ENCODE measurements around the gene ZBTB20.

Gene ZBTB20

GRCh38 chr3:115018694-115019093 is 128.4 kb downstream of the ZBTB20 start:
- no peak for DNase-seq

DNA sequence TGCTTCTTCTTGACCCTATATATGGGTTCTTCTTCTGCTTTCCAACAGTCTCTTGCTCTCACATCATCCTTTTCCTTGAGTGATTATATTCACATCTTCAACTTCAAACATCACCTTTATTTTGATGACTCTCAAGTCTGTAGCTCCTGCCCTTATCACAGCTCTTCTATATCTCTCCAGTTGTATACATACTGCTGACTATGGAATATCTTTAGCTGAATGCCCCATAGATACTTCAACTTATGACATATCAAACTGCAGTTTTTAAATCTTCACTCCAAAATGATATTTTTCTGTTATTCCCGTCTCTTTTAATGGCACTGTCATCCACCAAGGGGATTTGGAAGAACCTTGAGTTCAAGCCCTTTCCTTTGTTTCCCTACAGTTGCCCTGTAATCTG is 139.1 kb downstream of the ZBTB20 start:
- no peak for DNase-seq

DNA sequence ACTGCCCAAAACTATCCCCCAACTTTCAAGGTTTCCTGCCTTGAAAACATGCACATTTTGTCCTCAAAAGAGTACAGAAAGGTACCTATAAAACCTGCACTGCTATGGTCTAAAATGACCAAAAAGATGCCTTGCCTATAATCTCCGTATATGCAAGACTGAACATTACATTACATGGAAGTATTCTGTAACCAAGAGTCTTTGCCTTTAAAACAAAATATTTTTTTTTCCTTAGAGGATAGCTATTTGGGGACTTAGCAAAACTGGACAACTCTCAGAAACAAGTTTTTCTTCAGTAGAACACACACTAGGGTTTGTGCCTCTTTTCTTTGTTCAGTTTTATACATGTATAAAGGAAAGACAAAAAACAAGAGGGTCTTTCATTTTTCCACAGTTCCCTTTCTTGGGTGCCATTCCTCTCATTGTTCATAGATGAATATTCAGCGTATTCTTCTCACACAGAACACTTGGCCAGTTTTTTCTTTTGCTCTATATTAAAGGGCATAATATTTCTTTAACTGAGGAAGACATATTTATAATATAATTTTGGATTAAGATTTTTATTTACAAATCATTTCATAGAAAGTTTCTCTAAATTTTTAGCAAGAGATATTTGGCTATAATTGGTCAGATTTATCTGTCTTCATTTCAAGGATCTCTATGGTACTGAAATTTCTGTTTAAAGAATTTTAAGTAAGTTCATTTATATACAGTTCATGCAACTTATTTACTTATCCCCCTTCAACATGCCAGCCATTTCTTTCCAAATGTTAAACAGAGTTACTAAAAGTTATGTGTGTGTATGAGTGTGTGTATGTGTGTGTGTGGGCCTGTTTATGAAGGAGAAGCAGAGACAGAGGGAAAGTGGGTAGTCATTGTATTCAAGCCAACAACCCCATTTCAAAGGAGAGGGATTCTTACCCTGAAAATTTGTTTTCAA is 142.6 kb downstream of the ZBTB20 start:
- DNase-seq: no peak

DNA sequence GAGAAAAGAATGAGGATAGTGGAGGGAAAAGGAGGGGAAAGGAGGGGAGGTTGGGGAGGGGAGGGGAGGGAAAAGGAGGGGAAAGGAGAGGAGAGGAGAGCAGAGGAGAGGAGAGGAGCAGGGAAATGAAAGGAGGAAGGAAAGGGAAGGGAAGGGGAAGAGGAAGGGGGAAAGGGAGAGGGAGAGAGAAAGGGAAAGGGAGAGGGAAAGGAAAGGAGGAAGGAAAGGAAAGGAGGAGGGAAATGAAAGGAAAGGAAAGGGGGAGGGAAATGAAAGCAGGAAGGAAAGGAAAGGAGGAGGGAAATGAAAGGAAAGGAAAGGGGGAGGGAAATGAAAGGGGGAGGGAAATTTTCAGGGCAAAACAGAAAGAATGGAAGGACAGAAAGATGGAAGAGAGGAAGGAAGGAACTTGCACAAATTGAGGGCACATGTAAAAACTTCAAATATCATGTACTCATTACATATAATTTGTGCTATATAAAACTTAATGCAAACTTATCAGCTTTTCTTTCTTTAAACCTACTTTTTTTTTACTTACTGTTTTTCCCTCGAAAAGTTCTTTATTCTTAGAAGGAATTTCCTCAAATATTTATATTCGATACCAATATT is 148.0 kb downstream of the ZBTB20 start:
- DNase-seq: no peak

- DNase-seq: no peak
These were observed 152.3 kb downstream of the ZBTB20 start for GRCh38 chr3:114994554-114995341.

DNA sequence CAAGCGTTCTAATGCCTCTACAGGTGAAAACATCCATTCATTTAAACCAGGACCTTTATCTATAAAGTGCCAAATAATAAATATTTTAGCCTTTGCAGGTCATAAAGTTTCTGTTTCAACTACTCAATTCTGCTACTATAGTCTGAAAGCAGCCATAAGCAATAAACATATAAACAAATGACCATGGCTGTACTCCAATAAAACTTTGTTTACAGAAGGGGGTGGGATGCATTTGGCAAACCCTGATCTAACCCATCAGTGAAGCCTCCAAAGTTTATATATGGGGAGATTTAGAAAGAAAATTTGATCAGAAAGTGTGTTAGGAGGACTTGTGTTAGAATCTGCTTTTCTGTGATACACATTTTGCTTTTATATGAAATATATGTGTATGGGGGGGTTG is 161.3 kb downstream of the ZBTB20 start:
- DNase-seq: no peak

DNA sequence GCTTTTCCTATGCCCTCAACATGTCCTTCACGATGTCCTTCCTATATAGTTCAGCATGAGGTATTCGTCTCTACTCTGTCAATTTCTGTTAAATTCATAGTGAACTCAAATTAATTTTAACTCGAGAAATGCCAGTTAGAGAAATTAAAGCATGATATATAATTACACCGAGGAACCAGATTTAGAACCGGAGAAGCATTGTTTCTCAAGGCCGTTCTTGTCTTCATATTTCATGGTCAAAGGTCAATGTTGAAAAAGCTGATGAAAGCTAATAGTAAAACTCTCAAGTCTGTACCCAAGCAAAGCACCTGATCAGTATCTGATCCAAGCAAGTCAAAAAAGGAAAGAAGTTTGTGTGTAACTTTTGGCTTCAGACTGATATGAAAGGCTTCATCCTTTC is 163.8 kb downstream of the ZBTB20 start:
- no peak for DNase-seq

- DNase-seq: no peak
These were observed 172.7 kb downstream of the ZBTB20 start for GRCh38 chr3:114974387-114974786.

GRCh38 chr3:114973536-114973935 is 173.6 kb downstream of the ZBTB20 start:
- DNase-seq: no peak

DNA sequence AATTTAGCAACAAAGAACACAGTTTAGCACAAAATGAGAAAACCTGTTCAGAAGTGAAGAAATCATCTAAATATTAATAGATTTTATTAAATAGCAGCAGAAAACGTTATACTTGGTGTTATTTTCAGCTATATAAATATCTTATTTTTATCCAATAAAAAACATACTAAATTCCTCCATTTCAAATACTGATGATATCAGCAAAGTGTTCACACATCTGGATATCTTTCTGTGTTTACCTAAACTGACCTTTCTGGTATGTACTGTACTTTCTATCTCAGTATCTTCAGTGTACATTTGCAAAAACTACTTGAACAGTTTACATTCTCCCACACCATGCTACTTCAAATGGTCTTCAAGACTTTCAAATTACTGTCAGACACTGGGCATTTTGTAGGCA is 179.9 kb downstream of the ZBTB20 start:
- DNase-seq: no peak

DNA sequence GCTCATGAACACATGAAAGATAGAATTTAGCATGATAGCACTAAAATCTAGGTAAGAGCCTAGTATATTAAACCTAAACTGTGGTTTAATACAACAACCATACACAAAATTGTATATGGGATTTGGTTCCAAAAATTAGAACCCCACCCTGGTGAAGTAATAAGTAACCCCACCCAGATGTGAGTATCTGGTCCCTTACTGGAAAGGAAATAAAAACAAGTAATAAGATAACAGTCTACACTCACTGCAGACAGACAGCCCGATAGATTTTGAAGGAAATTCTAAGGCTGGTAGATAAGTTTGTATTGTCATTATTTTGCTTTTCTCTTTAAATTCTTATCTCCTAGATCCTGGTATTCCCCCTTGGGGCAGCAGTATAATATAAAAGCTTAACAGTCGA is 184.9 kb downstream of the ZBTB20 start:
- no peak for DNase-seq

DNA sequence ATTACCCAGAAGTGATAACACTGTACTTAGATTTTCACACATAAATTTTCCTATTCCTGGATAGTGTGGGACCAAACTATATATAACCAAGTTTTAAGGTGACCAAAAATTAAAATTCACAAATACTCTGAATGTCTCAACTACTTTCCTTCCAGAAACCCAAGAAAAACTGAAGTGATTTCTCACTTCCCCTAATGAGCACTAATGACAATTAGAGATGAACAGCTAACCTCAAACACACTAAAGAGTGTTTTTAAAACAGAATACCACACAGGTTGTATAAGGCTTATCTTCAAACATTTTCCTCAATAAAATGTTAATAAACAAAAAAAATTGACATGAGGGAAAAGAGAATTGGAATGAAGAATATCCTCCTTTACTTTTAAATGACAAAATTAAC is 188.2 kb downstream of the ZBTB20 start:
- no peak for DNase-seq

GRCh38 chr3:114953800-114954199 is 193.3 kb downstream of the ZBTB20 start:
- no peak for DNase-seq

DNA sequence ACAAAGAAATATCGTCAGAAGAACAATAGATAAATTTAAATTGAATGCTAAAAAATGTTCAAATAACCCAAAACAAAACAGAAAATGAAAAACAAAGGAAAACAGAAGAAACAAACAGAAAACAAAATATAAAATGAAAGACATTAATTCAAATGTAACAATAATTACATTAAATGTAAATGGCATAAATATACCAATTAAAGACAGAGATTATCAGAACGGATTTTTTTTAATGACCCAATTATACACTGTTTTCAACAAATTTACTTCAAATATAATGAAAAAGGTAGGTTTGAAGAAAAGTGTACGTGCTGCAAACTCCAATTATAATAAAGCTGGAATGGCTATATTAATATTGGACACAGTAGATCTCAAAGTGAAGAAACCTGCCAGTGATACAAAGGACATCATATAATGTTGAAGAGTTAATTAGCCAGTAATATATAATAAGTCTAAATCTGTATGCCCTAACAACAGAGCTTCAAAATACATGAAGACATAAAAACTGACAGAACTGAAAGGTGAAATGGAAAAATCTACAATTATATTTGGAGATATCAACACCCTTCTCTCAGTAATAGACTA is 193.8 kb downstream of the ZBTB20 start:
- DNase-seq: no peak

DNA sequence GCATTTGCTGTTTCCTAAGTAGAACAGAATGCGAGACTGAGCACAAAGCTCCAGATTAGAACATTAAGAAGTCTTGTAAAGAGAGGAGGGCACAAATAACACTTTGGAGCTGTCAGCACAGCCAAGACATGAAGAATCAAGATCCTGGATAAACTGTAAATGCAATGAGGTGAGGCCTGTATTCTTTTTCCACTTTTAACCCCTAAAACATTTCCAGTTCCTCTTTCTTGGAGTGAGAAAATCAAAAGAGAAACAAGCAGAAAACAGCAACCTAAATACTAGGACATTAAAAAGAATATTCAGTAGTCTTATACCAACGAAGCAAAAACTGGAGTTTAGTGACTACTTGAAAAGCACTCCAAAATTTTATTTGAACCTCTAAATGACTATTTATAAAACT is 204.3 kb downstream of the ZBTB20 start:
- no peak for DNase-seq

GRCh38 chr3:114941626-114942309 is 205.3 kb downstream of the ZBTB20 start:
- no peak for DNase-seq

DNA sequence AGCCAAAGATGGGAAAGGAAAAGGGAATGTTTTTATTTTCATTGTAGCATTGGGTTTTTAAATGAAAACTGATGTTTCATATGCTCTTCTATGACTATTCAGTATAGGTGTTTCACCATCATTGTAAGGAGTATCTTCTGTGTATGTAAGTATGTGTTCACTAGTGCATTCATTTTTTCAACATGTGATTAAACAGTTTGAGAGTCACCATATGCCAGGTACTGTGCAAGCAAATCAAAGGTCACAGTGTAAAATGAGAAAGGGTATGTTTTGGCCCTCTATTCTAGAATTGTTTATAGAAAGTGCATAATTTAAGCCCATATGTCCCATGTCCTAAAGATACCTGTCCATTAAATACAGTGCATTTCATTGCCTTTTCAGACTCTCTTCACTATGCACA is 207.2 kb downstream of the ZBTB20 start:
- DNase-seq: no peak

DNA sequence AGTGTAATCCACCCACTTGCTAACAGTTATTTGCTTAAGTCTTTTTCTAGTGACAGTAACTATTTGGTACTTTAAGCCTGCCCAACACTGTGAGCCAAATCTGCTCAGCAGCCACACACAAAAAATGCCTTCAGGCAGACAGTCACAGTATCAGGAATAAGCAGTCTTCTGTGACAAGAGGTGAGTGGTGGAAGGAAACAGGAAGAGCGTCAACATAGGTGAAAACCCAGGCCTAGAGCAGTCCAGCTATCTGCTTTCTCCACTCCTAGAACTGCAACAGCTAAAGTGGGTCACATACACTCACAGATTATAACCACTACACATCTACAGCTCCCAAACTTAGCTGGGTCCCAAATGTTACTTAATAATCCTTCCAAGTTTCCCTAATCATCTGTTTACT is 213.7 kb downstream of the ZBTB20 start:
- DNase-seq: no peak

DNA sequence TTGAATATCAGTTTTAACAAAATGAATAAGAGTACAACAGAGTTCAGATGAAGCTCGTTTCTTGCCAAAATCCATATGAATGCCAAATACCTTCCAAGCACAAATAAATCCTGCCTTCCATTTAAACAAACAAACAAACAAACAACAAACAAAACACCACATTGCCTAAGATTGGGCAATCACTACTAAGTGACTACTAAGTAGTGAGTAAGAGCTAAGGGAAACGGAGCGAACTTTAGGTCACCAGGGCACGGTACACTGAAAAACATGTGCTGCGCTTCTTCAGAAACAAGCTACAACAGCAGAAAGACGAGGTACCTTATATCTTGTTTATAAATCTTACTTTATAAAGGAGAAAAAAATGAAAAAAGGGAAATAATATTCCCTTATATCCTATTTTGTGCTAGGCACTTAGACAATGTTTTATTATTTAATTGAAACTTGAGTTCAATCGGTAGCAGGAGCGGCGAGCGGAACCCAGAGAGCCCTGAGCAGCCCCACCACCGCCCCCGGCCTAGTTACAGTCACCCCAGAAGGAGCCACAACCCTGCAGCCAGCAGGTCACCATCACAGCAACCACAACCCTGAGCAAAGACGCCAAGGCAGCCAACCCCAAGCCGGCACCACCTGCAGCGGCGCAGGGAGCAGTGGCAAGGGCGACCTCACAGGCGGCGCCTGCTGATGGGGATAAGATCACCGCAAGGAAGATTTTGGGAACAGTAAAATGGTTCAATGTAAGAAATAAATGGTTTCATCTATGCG is 216.9 kb downstream of the ZBTB20 start:
- DNase-seq: no peak

- DNase-seq: no peak
These were observed 218.0 kb downstream of the ZBTB20 start for GRCh38 chr3:114928989-114929640.

DNA sequence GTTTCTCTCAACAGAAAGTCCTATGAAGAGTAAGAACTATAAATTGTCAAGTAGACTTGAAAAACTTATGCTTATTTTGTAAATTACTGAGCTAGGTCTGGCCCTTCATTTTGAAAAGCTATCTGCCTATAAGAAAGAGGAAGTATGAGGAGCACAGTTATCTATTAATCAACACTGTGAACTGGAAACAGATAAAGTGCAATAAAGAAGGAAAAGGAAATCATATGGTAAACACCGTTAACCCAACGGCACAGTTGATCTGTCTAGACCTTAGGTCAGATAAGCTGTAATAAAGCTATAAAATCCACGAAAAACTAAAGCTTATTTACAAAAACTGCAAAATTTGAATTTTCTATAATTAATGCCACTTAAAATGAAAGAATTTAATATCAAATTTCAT is 242.5 kb downstream of the ZBTB20 start:
- no peak for DNase-seq
